SU-DHL-6 (cell line): Measurements from ENCODE around the gene BRMS1.

Source experiments
- H2AFZ ChIP-seq: fragments of 200-600 bp; sonication (generic); 2 replicates; pipeline ENCODE4 v1.6.1; 2014; ENCODE audit warnings: low read depth, mild to moderate bottlenecking, moderate library complexity, mixed read lengths, antibody characterized with exemption, low read length; ENCODE audit not compliant: severe bottlenecking
- H3F3A ChIP-seq: fragments of 200-600 bp; shearing (Covaris generic); 2 replicates; pipeline ENCODE4 v1.6.0; 2016; ENCODE audit warnings: antibody characterized with exemption, mild to moderate bottlenecking; ENCODE audit not compliant: insufficient read depth
- H3K27ac ChIP-seq: fragments of 200-600 bp; sonication (generic); 2 replicates; pipeline ENCODE4 v1.5.1; 2016; ENCODE audit warnings: low read depth, mild to moderate bottlenecking, low read length, moderate library complexity, mixed read lengths
- H3K27me3 ChIP-seq: fragments of 200-600 bp; sonication (generic), shearing (Covaris generic); 2 replicates; pipeline ENCODE4 v1.6.0; 2014; ENCODE audit warnings: mild to moderate bottlenecking, low read length
- H3K36me3 ChIP-seq: fragments of 200-600 bp; sonication (generic); 2 replicates; pipeline ENCODE4 v1.6.1; 2014; ENCODE audit warnings: mild to moderate bottlenecking, low read length, mixed read lengths
- H3K4me2 ChIP-seq: fragments of 300-600, 200-600 bp; shearing (Covaris generic), sonication (generic); 2 replicates; pipeline ENCODE4 v1.6.0; 2014; ENCODE audit warnings: low read length, low read depth, mild to moderate bottlenecking; ENCODE audit not compliant: poor library complexity, severe bottlenecking
- H3K4me3 ChIP-seq: fragments of 200-600 bp; sonication (generic); 2 replicates; pipeline ENCODE4 v1.5.1; 2014; ENCODE audit warnings: antibody characterized with exemption, low read length, mild to moderate bottlenecking, mixed read lengths; ENCODE audit not compliant: insufficient read depth, poor library complexity, severe bottlenecking
- H3K79me2 ChIP-seq: fragments of 200-600 bp; sonication (generic); 2 replicates; pipeline ENCODE4 v1.6.1; 2014; ENCODE audit warnings: mild to moderate bottlenecking, low read length, moderate library complexity; ENCODE audit not compliant: insufficient read depth
- H3K9ac ChIP-seq: fragments of 200-600 bp; sonication (generic); 2 replicates; pipeline ENCODE4 v1.7.0; 2014; ENCODE audit warnings: mild to moderate bottlenecking, low read length
- H3K9me2 ChIP-seq: fragments of 200-600 bp; sonication (generic); replicated peaks from 2 replicates; pipeline ENCODE4 v1.6.1; 2014; ENCODE audit warnings: low read length; ENCODE audit not compliant: insufficient read depth
- H3K9me3 ChIP-seq: fragments of 200-600 bp; sonication (generic); 2 replicates; pipeline ENCODE4 v1.6.1; 2014; ENCODE audit warnings: low read length, mixed read lengths; ENCODE audit not compliant: insufficient read depth
- H4K20me1 ChIP-seq: fragments of 200-600 bp; sonication (generic); 2 replicates; pipeline ENCODE4 v1.6.1; 2014; ENCODE audit warnings: low read depth, mild to moderate bottlenecking, antibody characterized with exemption, low read length, moderate library complexity, mixed read lengths
- EZH2phosphoT487 ChIP-seq: fragments of 200-600 bp; sonication (generic), shearing (Covaris generic); conservative IDR thresholded peaks from 2 replicates; pipeline ENCODE4 v1.6.1; 2018; ENCODE audit warnings: mild to moderate bottlenecking, antibody characterized with exemption, low read length, moderate library complexity, mixed read lengths
- TF ChIP-seq, protein P1 (sequence below): fragments of 200-600 bp; sonication (generic); IDR thresholded peaks from one replicate; pipeline ENCODE4 v1.5.1; 2017; ENCODE audit warnings: antibody characterized with exemption, mild to moderate bottlenecking, low read length, moderate library complexity; ENCODE audit not compliant: insufficient read depth, poor library complexity, severe bottlenecking

Gene BRMS1

DNA sequence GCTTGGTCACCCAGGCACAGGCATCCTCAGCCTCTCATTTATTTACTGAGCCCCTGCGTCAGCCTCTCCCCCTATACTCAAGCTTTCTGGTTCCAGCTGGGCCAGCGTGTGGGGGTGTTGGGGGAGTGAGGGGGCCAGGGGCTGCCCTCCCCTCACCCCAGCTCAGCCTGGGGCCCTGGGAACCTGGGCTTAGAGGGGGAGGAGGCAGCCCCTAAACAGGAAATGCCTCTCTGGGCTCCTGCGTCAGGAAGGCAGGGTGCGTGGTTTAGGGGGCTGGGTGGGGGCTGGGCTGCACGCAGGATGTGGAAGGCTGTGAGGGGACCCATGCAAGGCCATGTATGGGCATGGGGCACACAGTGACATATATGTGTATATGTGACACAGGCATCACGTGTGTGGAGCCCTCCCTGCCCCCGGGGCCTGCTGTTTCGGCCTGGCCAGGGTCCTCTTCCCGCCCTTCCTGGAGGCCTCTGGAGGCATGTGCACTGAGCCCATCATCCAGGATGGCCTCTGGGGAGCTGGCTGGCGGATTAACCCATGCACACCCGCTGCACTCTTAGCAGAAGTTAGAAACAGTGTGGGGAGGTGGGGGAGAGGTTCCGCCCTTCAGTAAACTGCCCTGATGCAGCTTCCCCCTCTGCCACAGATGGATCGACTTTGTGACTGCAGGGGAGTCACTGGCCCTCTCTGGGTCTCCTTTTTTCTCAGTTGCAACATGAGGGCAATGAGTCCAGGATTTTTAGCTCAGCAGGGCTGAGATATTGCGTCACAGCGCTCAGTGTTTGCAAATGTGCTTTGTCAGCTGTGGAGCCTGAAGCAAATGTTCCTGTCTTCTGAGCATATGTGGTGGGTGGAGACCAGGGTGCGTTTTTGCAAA is 26.9 kb downstream of the BRMS1 start:
- Histone ChIP-seq H3K4me2 (no peak overlapping the region), H3K9ac (no peak overlapping the region), H3K79me2 (no peaks in the 10 kb centered on the region), H3K27me3 (no peaks in the 10 kb centered on the region), H3K9me3 (no peaks in the 10 kb centered on the region), H3F3A (no peaks in the 10 kb centered on the region), H3K36me3 (no peaks in the 10 kb centered on the region), H4K20me1 (no peaks in the 10 kb centered on the region), H3K27ac (no peak overlapping the region), H2AFZ (no peak overlapping the region), H3K9me2 (no peaks in the 10 kb centered on the region), H3K4me3 (no peak overlapping the region)
- TF ChIP-seq, protein P1, sequence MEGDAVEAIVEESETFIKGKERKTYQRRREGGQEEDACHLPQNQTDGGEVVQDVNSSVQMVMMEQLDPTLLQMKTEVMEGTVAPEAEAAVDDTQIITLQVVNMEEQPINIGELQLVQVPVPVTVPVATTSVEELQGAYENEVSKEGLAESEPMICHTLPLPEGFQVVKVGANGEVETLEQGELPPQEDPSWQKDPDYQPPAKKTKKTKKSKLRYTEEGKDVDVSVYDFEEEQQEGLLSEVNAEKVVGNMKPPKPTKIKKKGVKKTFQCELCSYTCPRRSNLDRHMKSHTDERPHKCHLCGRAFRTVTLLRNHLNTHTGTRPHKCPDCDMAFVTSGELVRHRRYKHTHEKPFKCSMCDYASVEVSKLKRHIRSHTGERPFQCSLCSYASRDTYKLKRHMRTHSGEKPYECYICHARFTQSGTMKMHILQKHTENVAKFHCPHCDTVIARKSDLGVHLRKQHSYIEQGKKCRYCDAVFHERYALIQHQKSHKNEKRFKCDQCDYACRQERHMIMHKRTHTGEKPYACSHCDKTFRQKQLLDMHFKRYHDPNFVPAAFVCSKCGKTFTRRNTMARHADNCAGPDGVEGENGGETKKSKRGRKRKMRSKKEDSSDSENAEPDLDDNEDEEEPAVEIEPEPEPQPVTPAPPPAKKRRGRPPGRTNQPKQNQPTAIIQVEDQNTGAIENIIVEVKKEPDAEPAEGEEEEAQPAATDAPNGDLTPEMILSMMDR: no peak
- TF ChIP-seq EZH2phosphoT487: no peak

DNA sequence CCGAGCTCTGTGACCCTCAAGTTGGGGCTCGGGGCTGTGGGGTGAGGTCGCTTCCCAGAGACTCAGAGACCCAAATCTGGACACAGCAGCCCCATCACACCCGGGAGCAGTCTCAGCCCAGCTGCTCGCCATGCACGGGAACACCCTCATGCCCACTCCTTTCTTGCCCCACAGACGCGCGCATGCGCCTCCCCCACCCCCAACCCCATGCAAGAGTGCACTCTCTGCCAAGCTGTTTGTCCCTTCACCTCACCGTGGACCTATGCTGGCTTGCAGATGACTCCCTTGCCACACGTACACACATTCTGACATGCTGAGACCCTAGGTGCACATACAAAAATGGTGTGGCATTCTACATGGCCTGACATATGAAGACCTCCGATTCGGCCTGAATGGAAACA is 27.6 kb downstream of the BRMS1 start:
- Histone ChIP-seq H3K9me3 (no peaks in the 10 kb centered on the region), H3K9me2 (no peaks in the 10 kb centered on the region), H3K79me2 (no peaks in the 10 kb centered on the region), H3K4me2 (no peak overlapping the region), H4K20me1 (no peaks in the 10 kb centered on the region), H3K36me3 (no peaks in the 10 kb centered on the region), H3K27ac (no peak overlapping the region), H3K9ac (no peak overlapping the region), H2AFZ (no peak overlapping the region), H3F3A (no peaks in the 10 kb centered on the region), H3K4me3 (no peak overlapping the region), H3K27me3 (no peaks in the 10 kb centered on the region)
- TF ChIP-seq, protein P1: no peak
- TF ChIP-seq EZH2phosphoT487: no peak

DNA sequence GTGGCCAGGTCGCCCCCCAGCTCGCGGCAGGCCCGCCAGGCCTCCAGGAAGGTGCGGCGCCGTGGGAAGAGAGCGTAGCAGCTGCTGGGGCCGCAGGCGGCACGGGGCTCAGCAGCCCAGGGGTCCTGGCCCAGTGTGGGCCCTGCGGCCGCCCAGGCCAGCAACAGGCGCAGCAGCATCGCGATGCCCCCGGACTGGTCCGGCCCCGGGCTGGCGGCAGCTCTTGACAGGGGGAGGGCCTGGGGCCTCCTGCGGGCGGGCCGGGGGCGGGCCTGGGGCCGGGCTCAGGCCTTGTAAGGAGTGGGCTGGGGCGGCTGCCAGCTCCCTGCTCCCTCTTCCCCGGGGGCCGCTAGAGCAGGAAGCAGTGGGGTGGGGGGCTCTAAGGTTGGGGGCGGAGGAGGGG is 28.1 kb downstream of the BRMS1 start, which contains the start of gene CD248:
TSS of gene CD248 (minus strand) at position 196 of the 403 bp plus-strand sequence. CDS start at position 179, 17 bp downstream.
- Histone ChIP-seq H3K9me3 (no peaks in the 10 kb centered on the region), H3K79me2 (no peaks in the 10 kb centered on the region), H3K4me3 (no peak within 1 kb of the TSS), H4K20me1 (no peaks in the 10 kb centered on the region), H2AFZ (no peak within 1 kb of the TSS), H3K9ac (no peak within 1 kb of the TSS), H3K27me3 (no peaks in the 10 kb centered on the region), H3K4me2 (no peak within 1 kb of the TSS), H3K9me2 (no peaks in the 10 kb centered on the region), H3F3A (no peaks in the 10 kb centered on the region), H3K27ac (no peak within 1 kb of the TSS), H3K36me3 (no peaks in the 10 kb centered on the region)
- no peak for TF ChIP-seq EZH2phosphoT487
- TF ChIP-seq, protein P1: no peak
